Measurements from ENCODE around the gene LARP4B. TPM values are rescaled to one million over a fixed set of nuclear protein-coding genes. Genes with fewer than 3 reads are reported as not detected.

Gene LARP4B
- total RNA-seq, 2 experiments from 2014 or later, result 64.8 to 143 TPM

DNA sequence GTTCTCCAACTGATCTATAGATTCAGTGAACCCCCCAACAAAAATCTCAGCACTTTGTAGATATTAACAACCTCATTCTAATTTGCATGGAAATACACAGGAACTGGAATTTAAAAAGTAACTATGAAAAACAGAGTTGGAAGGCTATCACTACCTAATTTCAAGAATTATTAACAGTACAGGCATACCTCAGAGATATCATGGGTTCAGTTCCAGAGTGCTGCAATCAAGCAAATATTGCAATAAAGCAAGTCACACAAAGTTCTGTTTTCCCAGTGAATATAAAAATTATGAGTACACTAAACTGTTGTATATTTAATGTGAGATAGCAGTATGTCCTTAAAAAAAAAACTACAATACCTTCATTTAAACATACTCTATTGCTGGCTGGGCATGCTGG is 78.5 kb downstream of the LARP4B start:
- Histone ChIP-seq H3K36me3 (ENCODE audit: insufficient read depth, low read length) (peaks cover 94% of the 10 kb centered on the region), H3K4me2 (ENCODE audit: low read length) (0 out of 2 replicates have a peak overlapping the region, but pooled peaks have one; percentile 53), H3K79me2 (ENCODE audit: insufficient read depth, low read depth, low read length) (peaks cover 47% of the 10 kb centered on the region), H4K20me1 (ENCODE audit: insufficient read depth, low read length) (peaks cover 16% of the 10 kb centered on the region; the same call in 1 of the 2 replicates), H2AFZ (ENCODE audit: low read length) (no peak overlapping the region), H3K9me3 (ENCODE audit: low read length) (peaks cover 17% of the 10 kb centered on the region), H3K27ac (ENCODE audit: low read depth, low read length, poor library complexity, severe bottlenecking) (no peak overlapping the region), H3K4me1 (ENCODE audit: insufficient read depth, low read length, poor library complexity, severe bottlenecking) (peaks cover 22% of the 10 kb centered on the region), H3K4me3 (ENCODE audit: low read depth, low read length, poor library complexity, severe bottlenecking) (no peak overlapping the region), H3K9me2 (ENCODE audit: insufficient read depth, low read length) (no peaks in the 10 kb centered on the region)
- intact Hi-C loops (cut with micrococcal nuclease; ENCODE audit: unreplicated experiment), result no loop called here
- CTCF ChIA-PET (ENCODE audit: unreplicated experiment), result no interaction called here
- DNase-seq (ENCODE audit: low spot score), result no peak
- TF ChIP-seq EZH2phosphoT487 (IDR thresholded peaks at IDR 0.05; ENCODE audit: borderline replicate concordance, low read depth, low read length), result no peak
- TF ChIP-seq, protein P1, sequence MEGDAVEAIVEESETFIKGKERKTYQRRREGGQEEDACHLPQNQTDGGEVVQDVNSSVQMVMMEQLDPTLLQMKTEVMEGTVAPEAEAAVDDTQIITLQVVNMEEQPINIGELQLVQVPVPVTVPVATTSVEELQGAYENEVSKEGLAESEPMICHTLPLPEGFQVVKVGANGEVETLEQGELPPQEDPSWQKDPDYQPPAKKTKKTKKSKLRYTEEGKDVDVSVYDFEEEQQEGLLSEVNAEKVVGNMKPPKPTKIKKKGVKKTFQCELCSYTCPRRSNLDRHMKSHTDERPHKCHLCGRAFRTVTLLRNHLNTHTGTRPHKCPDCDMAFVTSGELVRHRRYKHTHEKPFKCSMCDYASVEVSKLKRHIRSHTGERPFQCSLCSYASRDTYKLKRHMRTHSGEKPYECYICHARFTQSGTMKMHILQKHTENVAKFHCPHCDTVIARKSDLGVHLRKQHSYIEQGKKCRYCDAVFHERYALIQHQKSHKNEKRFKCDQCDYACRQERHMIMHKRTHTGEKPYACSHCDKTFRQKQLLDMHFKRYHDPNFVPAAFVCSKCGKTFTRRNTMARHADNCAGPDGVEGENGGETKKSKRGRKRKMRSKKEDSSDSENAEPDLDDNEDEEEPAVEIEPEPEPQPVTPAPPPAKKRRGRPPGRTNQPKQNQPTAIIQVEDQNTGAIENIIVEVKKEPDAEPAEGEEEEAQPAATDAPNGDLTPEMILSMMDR (conservative IDR thresholded peaks at IDR 0.05; ENCODE audit: low read length), result no peak
- BruUV-seq (replicated peaks), result no TSS peak
- POLR2A ChIA-PET, result no interaction called here

DNA sequence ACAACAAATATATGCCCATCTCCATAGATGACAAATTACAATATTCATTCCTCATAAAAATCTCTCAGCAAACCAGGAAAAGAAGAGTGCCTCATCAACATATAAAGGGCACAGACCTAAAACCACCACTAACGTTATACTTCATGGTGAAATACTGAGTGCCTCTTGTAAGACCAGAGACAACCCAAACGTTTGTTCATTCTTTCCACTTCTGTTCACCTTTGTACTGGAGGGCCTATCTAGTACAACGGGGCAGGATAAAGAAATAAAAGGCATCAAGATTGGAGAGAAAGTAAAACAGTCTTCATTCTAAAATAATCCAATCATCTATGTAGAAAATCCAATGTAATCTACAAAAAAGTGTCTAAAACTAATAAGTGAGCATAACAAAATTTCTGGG is 79.1 kb downstream of the LARP4B start:
- H3K4me2 ChIP-seq (ENCODE audit: low read length), result peak overlapping the region; percentile 53
- BruUV-seq (replicated peaks), result no TSS peak
- DNase-seq (ENCODE audit: low spot score), result no peak
- no peak for TF ChIP-seq EZH2phosphoT487 (IDR thresholded peaks at IDR 0.05; ENCODE audit: borderline replicate concordance, low read depth, low read length)
- TF ChIP-seq, protein P1 (conservative IDR thresholded peaks at IDR 0.05; ENCODE audit: low read length), result no peak
- no peaks in the 10 kb centered on the region for H3K9me2 ChIP-seq (ENCODE audit: insufficient read depth, low read length)
- ChIA-PET POLR2A (no interaction called here), CTCF (ENCODE audit: unreplicated experiment) (no interaction called here)
- H2AFZ ChIP-seq (ENCODE audit: low read length), result no peak overlapping the region
- H3K36me3 ChIP-seq (ENCODE audit: insufficient read depth, low read length), result peaks cover 94% of the 10 kb centered on the region
- H3K4me1 ChIP-seq (ENCODE audit: insufficient read depth, low read length, poor library complexity, severe bottlenecking), result peaks cover 22% of the 10 kb centered on the region
- peak overlapping the region; percentile 32 for H3K27ac ChIP-seq (ENCODE audit: low read depth, low read length, poor library complexity, severe bottlenecking)
- peak overlapping the region; percentile 7 for H3K4me3 ChIP-seq (ENCODE audit: low read depth, low read length, poor library complexity, severe bottlenecking)
- H4K20me1 ChIP-seq (ENCODE audit: insufficient read depth, low read length), result peaks cover 16% of the 10 kb centered on the region; the same call in 1 of the 2 replicates
- peaks cover 51% of the 10 kb centered on the region for H3K79me2 ChIP-seq (ENCODE audit: insufficient read depth, low read depth, low read length)
- intact Hi-C loops (cut with micrococcal nuclease; ENCODE audit: unreplicated experiment), result no loop called here
- peaks cover 17% of the 10 kb centered on the region for H3K9me3 ChIP-seq (ENCODE audit: low read length)

DNA sequence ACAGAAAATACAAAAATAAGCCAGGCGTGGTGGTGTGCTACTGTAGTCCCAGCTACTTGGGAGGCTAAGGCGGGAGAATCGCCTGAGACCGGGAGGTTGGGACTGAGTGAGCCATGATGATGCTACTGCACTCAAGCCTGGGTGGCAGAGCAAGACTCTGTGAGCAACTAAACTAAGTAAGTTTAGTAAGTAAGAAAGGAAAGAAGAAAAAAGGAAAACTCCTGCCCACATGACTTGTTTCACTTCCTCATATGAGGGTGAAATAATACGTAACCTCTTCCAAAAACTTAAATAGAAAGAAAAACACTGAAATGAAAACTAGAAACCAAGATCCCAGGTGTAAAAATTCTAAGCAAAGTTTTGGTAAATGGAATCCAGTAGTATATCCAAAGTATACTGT is 79.6 kb downstream of the LARP4B start:
- DNase-seq (ENCODE audit: low spot score), result peak; percentile 64
- Histone ChIP-seq H3K4me3 (ENCODE audit: low read depth, low read length, poor library complexity, severe bottlenecking) (peak overlapping the region; percentile 7), H3K4me1 (ENCODE audit: insufficient read depth, low read length, poor library complexity, severe bottlenecking) (peaks cover 22% of the 10 kb centered on the region), H4K20me1 (ENCODE audit: insufficient read depth, low read length) (peaks cover 16% of the 10 kb centered on the region; the same call in 1 of the 2 replicates), H2AFZ (ENCODE audit: low read length) (no peak overlapping the region), H3K9me2 (ENCODE audit: insufficient read depth, low read length) (no peaks in the 10 kb centered on the region), H3K79me2 (ENCODE audit: insufficient read depth, low read depth, low read length) (peaks cover 51% of the 10 kb centered on the region), H3K4me2 (ENCODE audit: low read length) (peak overlapping the region; percentile 53), H3K9me3 (ENCODE audit: low read length) (peaks cover 17% of the 10 kb centered on the region), H3K36me3 (ENCODE audit: insufficient read depth, low read length) (peaks cover 94% of the 10 kb centered on the region), H3K27ac (ENCODE audit: low read depth, low read length, poor library complexity, severe bottlenecking) (peak overlapping the region; percentile 32)
- intact Hi-C loops (cut with micrococcal nuclease; ENCODE audit: unreplicated experiment), result no loop called here
- POLR2A ChIA-PET, result interaction anchor here (0.6 kb wide), 1 partner anchor 10 kb away, joined by 3 read pairs; no protein-coding TSS in a partner anchor
- CTCF ChIA-PET (ENCODE audit: unreplicated experiment), result no interaction called here
- BruUV-seq (replicated peaks), result no TSS peak
- TF ChIP-seq, protein P1 (conservative IDR thresholded peaks at IDR 0.05; ENCODE audit: low read length), result no peak
- TF ChIP-seq EZH2phosphoT487 (IDR thresholded peaks at IDR 0.05; ENCODE audit: borderline replicate concordance, low read depth, low read length), result no peak

Data from OCI-LY7 (cell line).